HT1080 (cell line): ENCODE results near the gene MIEF2. TPM values are rescaled to one million over a fixed set of nuclear protein-coding genes. Genes with fewer than 3 reads are reported as not detected.
A peak's percentile ranks its signal among the peaks of the same experiment; 100 is the strongest.
"Not testable (repeated sequence)": the region's sequence is repeated elsewhere in the genome, so short reads cannot be mapped to it uniquely, and the experiment has no call there.

Experiments
- DNase-seq: peaks from one replicate; pipeline ENCODE4 v3.0.0-alpha.2; 2015; ENCODE audit warnings: low read depth
- polyA plus RNA-seq, 2 experiments: library from polyadenylated mRNA; depleted of rRNA; stranded (reverse); fragments of >200 nt; gene quantifications; 2 replicates each; pipeline ENCODE4 v1.2.3, GENCODE V29; 2015
- total RNA-seq: library from RNA; depleted of rRNA; stranded (reverse); fragments of >200 nt; shearing (Covaris generic); gene quantifications from 2 replicates; pipeline ENCODE4 v1.2.3, GENCODE V29; 2014; rRNA removed

Gene MIEF2, protein sequence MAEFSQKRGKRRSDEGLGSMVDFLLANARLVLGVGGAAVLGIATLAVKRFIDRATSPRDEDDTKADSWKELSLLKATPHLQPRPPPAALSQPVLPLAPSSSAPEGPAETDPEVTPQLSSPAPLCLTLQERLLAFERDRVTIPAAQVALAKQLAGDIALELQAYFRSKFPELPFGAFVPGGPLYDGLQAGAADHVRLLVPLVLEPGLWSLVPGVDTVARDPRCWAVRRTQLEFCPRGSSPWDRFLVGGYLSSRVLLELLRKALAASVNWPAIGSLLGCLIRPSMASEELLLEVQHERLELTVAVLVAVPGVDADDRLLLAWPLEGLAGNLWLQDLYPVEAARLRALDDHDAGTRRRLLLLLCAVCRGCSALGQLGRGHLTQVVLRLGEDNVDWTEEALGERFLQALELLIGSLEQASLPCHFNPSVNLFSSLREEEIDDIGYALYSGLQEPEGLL
- 5.7 and 8.1 TPM in 2 replicates for total RNA-seq
- 4.0 and 5.8 TPM in 2 replicates for polyA plus RNA-seq (2015; cell fraction: cytosol; rRNA removed)
- 14.5 and 14.8 TPM in 2 replicates for polyA plus RNA-seq (2015; cell fraction: nucleus; rRNA removed)

GRCh38 chr17:18260332-18261145 lies at the start of gene MIEF2:
Gene MIEF2, plus strand, starts transcription at chr17:18260662. Its CDS starts 2,059 bp downstream, at chr17:18262721.
- peak; percentile 93 for DNase-seq

DNA sequence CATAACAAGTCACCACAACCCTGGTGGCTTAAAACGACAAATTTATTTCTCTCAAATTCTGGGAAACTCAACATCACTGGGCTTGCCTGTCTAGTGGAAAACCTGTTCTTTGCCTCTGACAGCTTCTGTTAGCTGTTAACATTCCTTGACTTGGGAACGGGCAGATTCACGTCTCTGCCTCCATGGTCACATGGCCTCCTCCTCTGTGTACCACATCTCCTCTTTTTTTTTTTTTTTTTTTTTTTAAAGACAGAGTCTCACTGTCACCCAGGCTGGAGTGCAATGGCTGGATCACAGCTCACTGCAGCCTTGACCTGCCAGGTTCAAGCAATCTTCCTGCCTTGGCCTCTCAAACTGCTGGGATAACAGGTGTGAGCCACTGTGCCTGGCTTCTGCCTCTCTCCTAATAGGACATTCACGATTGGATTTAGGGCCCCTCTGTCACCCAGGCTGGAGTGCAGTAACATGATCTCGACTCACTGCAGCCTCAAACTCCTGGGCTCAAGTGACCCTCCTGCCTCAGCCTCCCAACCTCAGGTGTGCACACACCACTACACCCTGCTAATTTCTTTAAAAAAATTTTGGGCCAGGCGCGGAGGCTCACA lies 46.7 kb upstream of the MIEF2 start:
- no peak for DNase-seq

DNA sequence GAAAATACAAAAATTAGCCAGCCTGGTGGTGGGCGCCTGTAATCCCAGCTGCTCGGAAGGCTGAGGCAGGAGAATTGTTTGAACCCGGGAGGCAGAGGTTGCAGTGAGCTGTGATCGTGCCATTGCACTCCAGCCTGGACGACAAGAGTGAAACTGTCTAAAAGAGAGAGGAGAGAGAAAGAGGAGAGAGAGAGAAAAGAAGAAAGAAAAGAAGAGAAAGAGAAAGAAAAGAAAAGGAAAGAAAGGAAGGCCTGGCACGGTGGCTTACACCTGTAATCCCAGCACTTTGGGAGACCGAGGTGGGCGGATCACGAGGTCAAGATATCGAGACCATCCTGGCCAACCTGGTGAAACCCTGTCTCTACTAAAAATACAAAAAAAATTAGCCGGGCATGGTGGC lies 43.6 kb upstream of the MIEF2 start:
- DNase-seq, result not testable (repeated sequence)

GRCh38 chr17:18217412-18218015 lies 42.9 kb upstream of the MIEF2 start:
- DNase-seq, result peak; percentile 58

- DNase-seq, result peak; percentile 21
Observed at GRCh38 chr17:18218756-18219415, 41.6 kb upstream of the MIEF2 start.

DNA sequence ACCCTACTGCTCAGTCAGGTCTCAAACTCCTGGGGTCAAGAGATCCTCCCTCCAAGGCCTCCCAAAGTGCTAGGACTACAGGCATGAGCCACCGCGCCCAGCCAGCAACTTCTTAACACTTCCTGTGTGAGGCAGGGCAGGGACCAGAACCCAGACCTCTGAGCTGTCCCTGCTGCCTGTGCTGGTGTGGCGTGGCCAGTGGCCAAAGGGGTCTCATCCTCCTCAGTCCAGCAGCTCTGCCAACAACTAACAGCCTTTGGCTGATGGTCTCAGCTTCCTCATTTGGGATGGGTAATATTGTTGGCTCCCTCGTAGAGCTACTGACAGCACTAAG lies 36.4 kb upstream of the MIEF2 start:
- no peak for DNase-seq

GRCh38 chr17:18224387-18225120 lies 35.9 kb upstream of the MIEF2 start:
- no peak for DNase-seq

GRCh38 chr17:18225121-18225641 lies 35.3 kb upstream of the MIEF2 start, which contains the start of gene LLGL1:
Gene LLGL1, plus strand, starts transcription at chr17:18225635. Its CDS starts 48 bp downstream, at chr17:18225683.
- DNase-seq, result peak; percentile 90

GRCh38 chr17:18225642-18226283 lies 34.7 kb upstream of the MIEF2 start:
- DNase-seq, result peak; percentile 24

DNA sequence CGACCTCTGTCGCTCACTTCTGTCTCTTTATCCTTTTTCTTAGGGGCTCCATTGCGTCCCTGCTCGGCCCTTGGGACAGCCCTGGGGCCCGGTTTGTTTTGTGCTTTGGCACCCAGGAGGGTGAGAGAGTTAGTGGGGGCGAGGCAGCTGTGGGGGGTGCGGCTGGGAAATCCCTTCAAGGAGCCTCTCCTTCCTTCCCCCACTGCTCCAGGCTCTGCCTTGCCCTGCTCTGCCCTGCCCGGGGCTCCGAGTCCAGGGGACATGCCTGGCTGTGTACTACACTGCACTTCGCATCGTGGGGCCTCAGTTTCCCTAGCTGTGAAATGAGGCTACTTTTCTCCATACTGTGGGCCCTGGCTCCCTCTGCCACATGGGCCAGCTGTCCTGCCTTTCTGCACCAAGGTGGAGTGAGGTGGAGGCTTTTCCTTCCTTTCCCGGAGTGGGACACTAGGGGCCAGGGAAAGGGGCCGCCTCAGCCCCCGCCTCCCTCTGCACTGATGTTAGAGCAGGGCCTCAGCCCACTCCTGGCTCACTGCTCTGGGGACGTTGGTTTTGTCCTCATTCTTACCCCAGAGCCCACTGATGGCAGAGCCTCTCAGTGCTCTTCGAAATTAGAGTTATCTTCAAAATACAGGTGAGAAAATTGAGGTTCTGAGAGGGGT lies 34.0 kb upstream of the MIEF2 start:
- no peak for DNase-seq

GRCh38 chr17:18227635-18228034 lies 32.8 kb upstream of the MIEF2 start:
- DNase-seq, result no peak

GRCh38 chr17:18228176-18228682 lies 32.2 kb upstream of the MIEF2 start:
- no peak for DNase-seq

GRCh38 chr17:18229254-18229653 lies 31.2 kb upstream of the MIEF2 start:
- DNase-seq, result no peak

- DNase-seq, result no peak
Observed at GRCh38 chr17:18229771-18230170, 30.7 kb upstream of the MIEF2 start.

- no peak for DNase-seq
Observed at GRCh38 chr17:18230288-18231141, 29.9 kb upstream of the MIEF2 start.

GRCh38 chr17:18231164-18231563 lies 29.3 kb upstream of the MIEF2 start:
- DNase-seq, result no peak

DNA sequence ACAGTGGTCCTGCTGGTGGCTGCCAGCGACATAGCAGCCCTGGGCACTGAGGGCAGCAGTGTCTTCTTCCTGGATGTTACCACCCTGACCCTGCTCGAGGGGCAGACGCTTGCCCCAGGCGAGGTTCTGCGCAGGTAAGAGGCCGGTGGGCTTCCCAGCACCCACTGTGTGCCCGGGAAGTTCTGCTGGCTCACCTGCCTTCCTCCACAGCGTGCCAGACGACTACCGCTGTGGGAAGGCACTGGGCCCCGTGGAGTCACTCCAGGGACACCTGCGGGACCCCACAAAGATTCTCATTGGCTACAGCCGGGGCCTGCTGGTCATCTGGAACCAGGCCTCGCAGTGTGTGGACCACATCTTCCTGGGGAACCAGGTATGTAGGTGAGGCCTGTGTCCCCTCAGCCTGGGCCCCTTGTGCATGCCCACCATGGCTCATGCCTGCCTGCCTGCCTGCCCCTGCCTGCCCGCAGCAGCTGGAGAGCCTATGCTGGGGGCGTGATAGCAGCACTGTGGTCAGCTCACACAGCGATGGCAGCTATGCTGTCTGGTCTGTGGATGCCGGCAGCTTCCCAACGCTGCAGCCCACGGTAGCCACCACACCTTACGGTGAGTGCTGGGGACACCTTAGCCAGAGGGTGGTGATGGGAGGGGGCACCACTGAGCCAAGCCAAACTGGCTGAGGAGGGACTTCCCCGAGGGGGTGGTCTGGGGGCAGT lies 26.5 kb upstream of the MIEF2 start:
- no peak for DNase-seq
